Stimulated activated CD8-positive, alpha-beta memory T cell treated with anti-CD3 and anti-CD28 coated beads, Interleukin-12 subunit alpha, Interleukin-12 subunit beta, amount 100 ng/mL, for 24 hours (primary cell): ENCODE measurements around the gene MYO15A.
"Not testable (repeated sequence)": the region's sequence is repeated elsewhere in the genome, so short reads cannot be mapped to it uniquely, and the experiment has no call there.

Experiments used
- DNase-seq: peaks from one replicate; pipeline ENCODE4 v3.0.0-alpha.2; 2020; ENCODE audit errors: extremely low read depth

MYO15A gene

GRCh38 chr17:18184143-18185031 lies 75.8 kb downstream of the MYO15A start:
- DNase-seq, result no peak

DNA sequence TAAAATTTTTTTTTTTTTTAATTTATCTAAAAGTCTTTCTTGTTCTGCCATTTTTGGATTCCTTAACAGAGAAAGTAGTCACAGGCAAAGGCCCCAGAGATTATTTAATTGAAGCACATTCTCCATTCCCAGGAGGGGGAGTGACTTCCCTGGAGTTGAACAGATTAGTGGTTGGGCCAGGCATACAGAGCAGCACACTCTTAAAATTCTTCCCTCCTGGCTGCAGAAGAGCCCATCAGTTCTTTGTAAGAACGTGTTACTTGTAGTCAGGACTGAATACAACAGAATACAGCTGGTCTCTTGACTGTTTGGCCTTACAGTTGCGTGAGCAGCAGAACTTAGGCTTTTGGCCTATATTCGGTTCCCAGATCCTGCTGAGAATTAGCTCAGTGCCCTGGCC lies 76.8 kb downstream of the MYO15A start:
- DNase-seq, result no peak

DNA sequence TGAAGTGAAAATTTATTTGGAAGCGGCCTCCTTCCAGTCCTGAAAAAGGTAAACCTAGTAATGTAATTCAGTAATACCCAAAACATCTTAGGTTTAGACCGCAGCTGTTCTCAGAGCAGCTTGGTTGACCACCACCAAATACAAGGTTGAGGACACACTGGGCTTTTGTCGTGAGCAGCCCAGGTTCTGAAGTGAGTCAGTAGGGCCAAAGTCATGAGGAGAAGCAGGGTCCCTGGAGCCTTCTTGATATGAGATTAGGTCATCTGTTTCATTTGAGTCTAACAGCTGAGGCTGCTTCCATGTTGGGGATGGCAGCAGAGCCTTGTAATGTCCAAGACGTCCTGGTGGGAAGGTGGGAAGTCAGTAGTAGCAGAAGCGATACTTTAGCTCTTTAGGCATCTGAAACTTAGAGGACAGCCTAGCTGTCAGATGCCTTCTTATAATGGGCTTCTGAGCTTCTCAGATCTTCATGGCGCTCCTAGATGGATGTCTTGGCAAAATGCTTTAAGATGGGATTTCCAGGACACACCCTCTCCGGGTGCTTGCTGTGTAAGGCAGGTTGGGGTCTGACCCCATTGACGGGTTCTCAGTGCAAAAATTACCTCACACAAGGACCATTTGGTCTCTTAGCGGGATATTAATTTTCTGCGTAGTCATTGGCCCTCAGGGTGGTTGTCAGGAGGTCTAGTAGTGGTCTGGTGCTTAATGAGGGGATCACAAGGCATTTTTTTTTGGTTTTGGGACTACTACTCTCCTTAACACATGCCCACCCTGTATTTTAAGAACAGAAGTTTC lies 77.5 kb downstream of the MYO15A start:
- no peak for DNase-seq

DNA sequence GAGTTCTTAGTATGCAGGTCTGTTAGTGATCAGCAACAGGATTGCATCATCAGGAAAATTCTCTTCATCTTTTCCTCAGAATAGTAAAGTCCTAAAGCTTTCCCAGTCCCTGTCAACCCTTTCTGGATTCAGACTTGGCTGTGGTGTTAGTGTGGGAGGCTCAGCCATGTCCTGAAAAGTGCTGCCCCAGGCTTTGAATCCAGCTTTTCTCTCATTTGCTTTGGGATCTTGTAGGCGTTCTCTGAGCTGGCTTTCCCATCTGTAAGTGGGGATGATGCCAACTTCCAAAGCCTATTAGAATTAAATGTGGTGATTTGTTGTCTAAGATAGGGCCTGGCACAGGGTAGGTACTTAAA lies 78.0 kb downstream of the MYO15A start:
- no peak for DNase-seq

- no peak for DNase-seq
Measured at GRCh38 chr17:18187226-18187625, 78.7 kb downstream of the MYO15A start.

DNA sequence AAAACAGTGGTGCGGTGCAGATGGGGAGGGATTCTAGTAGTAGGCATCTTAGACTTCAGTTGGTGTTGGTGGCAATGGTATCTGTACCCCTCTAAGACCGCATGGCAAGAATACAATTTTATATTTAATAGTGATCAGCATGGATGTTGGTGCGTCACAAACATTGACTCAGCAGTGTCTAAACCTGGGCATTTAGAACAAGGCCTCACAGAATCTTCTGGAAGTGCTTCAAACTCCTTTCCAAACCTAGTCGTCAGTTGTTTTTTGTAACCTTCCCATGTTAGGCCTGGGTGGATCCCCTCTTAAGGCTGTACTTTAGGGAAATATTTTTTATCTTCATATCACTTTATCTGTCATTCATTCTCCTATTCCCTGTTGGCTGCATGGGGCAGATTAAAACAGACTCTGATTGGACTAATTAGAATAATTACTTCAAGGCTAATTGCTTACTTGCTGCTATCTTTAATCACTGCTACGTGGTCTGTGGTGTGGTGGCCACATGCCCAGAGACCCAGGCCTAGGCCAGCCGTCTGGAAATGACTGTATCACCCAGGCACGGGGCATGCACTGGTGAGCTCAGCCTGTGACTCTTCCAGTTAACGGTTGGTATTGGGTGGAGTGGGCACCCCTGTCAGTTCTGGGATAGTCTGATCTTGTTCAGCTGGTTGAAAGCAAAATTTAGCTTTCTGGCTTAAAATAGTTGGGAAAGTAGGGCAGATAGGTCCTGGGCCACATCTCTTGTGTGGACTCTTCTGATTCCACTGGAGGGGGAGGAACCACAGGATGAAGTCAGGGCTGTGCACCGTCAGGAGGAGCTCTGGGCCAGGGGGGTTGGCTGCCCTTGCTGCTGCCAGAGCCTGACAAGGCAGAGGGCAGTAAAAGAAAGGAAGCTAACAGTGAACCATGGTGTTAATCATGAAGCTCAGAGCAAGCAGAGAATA lies 79.5 kb downstream of the MYO15A start:
- no peak for DNase-seq

DNA sequence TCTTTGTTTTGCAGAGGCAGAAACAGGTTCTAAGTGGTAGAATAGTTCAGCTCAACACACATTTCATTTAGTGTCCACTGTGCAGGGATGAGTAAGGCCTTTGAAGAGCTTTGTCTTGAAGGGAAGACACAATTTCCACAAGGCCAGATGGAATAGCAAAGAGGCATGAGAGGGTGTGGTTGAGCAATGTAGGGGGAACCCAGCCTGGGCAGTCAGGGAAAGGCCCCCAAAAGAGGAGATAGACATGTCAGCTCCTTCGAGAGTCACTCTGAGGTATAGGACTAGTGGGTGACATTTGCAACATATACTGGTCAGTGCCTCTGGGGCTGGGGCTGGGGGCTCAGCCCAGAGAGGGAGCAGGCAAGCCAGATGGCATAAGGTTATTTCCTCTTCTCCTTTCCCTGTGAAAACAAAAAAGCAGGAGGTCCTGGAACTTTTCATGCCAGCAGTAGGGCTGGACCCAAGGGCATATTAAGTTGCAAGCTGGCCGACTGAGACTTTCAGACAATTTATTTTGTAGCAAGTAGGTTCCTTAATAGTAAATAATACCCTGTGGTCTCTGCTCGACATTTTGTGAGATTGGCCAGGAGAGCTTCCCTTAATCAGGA lies 82.2 kb downstream of the MYO15A start:
- no peak for DNase-seq

DNA sequence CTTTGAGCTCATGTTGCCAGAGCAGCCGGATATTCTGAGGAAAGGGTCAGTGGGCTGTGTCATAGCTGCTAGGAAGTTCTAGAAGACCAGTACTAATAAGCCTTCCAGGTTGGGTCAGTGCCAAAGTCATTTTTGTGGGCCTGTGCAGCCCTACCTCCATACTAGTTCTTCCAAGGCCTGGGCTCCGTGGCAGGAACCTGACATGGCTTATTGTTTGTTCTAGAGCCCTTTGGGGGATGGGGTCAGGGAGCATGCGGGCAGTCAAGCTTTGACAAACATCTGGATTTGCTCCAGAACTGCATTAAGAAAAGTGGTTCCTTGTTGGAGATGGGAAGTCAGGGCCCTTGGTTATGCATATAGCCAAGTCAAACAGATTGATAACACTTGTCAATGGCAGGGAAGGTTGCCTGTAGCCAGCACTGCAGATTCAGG lies 82.7 kb downstream of the MYO15A start:
- DNase-seq, result no peak

DNA sequence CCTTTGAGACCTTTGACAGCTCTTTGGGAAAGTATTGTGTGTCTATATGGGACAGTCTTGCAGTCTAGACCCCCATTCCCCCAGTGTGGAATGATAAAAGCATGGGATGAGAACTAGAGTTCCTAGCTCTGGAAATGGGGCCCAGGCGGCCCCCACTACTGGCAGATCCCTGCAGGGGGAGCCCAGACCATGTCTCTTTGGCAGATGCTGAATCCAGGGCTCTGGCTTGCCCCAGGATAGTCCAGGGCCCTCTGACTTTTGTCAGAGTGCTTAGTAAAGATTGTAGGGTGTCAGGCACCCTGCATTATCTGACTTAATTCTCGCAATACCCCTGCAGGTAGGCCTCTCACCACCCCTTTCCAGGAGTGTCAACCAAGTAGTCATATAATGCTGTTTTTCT lies 83.4 kb downstream of the MYO15A start:
- no peak for DNase-seq

GRCh38 chr17:18194394-18194793 lies 85.8 kb downstream of the MYO15A start:
- DNase-seq, result no peak

DNA sequence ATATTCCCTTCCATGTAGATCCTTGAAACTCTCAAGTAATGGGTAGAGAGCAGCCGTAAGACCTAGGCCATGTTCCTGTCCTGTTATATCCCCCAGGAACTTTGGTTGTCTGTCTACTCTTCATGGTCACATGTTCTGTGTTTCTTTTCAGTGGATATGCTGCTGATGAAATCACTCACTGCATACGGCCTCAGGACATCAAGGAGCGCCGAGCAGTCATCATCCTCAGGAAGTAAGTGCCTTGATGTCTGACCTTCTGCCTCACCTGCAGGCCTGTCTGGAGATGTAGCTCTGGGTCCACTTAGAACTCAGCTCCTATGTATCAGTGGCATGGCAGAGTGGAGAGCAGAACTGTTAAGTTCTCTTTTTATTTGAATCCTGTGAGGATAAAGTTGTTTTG lies 86.2 kb downstream of the MYO15A start:
- DNase-seq, result no peak

GRCh38 chr17:18195246-18195645 lies 86.7 kb downstream of the MYO15A start:
- no peak for DNase-seq

DNA sequence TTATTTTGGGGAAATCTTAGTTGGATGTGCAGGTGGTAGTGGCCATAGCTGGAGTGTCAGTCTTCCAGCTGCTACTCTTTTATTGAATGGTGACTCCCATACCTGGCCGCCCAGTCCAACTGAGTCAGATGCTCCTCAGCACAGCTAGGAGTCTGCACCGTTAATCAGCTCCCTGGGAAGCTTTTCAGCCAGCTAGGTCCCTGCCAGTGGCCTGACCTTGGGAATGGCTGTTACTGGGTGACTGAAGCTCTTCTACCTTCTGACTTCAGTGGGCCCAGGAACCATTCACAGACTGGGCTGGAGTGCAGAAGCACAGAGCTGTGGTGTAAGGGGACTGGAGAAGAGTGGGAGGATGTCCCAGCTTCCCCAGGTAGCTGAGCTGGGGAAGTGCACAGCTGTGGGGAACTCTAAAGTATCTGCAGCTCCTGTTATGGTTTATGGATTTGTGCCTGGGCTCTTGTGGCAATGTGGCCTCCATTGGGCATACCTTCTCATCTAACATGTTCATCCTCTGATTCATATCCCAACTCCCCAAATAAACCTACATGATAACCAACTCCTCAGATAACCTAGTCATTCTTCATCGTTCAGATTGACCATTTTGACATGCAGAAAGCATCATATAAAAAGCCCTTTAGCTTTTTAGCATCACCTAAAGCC lies 89.1 kb downstream of the MYO15A start:
- no peak for DNase-seq

DNA sequence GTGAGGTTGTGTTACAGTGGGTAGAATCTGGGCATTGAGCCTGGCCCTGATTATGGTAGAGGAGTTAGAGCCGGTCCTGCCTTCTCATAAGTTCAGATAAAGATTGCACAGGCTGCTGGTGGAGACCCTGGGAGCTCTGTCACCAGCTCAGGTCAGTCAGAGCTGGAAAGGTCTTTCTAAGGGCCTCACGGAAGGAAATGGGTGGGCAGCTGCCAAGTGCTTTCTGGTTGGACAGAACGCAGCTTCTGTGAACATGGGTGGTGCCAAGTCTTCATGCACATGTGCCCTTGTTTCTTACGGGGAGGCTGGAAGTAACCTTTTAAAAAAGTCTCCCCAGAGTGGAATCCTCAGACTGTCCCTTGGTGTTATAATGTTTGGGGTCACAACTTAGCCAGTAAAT lies 90.0 kb downstream of the MYO15A start:
- DNase-seq, result no peak

GRCh38 chr17:18201108-18201507 lies 92.6 kb downstream of the MYO15A start:
- no peak for DNase-seq

DNA sequence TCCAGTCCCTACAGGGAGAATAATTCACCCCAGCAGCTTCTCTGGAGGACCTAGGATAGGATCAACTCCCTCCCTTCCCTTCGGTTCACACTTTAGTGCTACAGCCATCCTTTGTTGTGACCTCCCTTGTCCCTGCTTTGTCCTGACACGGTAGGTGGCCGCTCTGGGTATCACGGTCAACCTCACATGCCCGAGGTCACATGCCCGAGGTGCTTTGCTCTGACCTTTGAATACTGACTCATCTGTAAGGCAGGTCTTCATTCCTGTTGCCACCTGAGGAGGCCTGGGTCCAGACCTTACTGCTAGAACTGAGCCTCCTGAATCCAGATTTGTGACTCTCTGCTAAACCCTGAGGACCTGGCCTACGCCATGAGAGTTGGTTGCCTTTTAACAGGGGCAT lies 94.8 kb downstream of the MYO15A start:
- DNase-seq, result no peak

DNA sequence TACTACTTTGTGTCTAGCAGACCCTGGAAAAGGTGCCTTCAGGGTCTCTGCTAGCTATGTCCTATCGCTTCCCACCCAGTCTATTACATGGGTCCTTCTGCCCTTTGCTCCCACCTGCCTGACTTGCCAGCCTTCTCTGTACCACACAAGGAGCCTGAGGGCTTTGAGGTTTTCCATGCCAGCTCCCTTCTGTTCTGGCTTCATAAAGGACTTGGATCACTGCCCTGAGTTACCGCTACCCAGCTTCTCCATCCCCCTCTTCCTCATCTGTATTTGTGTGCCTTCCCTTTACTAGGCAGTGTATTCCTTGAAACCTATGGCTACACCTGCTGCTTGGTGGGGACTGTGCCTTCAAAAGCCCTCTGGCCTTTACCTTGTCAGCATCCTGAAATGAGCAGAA lies 97.3 kb downstream of the MYO15A start:
- no peak for DNase-seq

DNA sequence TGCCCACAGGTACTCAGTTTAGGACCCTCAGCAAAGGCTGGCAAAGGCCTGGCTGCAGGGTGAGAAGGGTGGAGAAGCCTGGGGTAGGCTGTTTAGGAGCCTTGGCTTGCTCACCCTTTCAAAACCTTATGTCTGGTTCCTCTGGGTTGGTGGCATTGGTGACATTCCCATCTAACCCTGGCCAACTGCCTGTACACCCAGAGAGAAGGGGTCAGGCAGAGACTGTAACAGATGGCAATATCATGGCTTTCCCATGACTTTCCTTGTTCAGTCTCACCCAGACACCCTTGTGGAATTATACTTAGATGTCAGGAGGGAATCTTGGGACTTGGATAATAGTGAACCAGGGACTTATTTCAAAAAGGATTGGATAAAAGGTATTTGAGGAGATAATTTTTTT lies 98.4 kb downstream of the MYO15A start:
- no peak for DNase-seq

DNA sequence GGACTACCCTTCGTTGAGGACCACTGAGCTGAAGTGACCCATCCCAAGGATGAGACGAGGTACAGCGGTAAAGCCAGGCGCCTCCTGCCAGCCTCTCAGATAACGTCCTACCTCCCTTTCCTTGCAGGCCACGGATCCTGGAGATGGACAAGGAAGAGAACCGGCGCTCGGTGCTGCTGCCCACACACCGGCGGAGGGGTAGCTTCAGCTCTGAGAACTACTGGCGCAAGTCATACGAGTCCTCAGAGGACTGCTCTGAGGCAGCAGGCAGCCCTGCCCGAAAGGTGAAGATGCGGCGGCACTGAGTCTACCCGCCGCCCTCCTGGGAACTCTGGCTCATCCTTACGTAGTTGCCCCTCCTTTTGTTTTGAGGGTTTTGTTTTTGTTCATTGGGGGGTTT lies 99.5 kb downstream of the MYO15A start:
- DNase-seq, result no peak

- no peak for DNase-seq
Measured at GRCh38 chr17:18213666-18214270, 105.2 kb downstream of the MYO15A start.

GRCh38 chr17:18216906-18217305 lies 108.3 kb downstream of the MYO15A start:
- DNase-seq, result not testable (repeated sequence)
